Measurements from ENCODE around the gene DDRGK1.
A peak's percentile ranks its signal among the peaks of the same experiment; 100 is the strongest.

DDRGK1 gene

GRCh38 chr20:3235666-3236324 is 31.3 kb upstream of the DDRGK1 start:
- DNase-seq (ENCODE audit: low read depth in 2 of 2): no peak

DNA sequence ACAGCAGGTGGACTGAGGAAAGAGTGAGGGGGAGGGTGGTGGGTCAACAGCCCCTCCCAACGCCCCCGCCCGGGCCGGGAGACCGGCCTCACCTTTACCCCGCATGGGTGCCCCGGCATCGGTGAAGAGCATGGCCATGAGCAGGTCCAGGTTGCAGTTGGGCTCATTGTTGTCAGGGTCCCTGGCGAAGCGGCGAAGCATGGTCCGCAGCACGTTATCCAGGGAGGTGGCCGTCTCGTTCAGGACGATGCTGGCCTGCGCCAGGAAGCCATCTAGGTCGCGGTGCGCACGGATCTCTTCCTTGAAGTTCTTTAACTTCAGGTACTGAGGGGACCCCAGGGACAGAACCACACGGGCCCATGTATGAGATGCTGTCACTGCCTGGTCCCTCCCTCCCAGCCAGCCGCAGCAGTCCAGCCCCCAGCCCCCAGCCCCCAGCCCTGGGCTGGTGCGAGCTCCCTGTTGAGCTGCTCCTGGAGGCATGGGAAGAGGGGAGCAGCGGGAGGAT is 29.6 kb upstream of the DDRGK1 start:
- DNase-seq (ENCODE audit: low read depth in 2 of 2): no peak

DNA sequence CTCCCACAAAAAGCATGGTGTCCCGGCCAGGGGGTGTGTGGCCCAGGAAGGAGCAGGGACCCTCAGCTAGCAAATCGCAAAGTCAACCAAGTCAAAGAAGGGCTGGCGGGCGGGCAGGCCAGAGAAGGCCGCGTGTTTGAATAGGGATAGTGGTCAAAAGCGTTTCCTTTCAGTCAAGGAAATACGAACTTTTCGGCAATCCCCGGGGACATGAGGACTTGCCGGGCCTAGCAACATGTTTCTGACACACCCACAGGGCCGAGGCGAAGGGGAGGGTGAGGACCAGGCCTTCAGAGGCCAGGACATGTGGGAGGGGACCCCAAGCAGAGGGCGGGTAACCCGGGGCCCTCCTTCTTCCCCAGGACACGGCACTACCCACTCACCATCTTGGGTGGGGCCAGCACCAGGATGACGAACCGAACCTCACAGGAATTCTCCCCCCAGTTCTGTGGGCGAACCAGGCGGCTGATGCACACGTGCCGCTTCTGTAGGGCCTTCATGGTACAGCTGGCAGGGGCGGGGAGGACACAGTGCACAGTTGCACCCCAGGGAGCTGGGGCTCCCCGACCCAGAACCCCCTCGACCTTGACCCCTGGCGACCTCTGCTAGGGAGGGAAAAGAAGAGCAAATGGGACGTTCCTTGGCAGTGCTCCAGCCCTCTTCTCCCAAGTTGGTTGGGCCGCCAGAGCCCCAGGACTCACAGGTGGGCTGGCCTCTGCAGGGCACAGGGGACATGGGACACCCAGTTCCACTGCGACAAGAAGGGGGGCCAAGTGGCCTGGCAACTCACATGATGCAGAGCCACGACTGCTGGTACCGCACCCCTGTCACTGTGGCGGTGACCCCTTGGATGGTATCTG is 28.9 kb upstream of the DDRGK1 start:
- DNase-seq (ENCODE audit: low read depth in 2 of 2): no peak

DNA sequence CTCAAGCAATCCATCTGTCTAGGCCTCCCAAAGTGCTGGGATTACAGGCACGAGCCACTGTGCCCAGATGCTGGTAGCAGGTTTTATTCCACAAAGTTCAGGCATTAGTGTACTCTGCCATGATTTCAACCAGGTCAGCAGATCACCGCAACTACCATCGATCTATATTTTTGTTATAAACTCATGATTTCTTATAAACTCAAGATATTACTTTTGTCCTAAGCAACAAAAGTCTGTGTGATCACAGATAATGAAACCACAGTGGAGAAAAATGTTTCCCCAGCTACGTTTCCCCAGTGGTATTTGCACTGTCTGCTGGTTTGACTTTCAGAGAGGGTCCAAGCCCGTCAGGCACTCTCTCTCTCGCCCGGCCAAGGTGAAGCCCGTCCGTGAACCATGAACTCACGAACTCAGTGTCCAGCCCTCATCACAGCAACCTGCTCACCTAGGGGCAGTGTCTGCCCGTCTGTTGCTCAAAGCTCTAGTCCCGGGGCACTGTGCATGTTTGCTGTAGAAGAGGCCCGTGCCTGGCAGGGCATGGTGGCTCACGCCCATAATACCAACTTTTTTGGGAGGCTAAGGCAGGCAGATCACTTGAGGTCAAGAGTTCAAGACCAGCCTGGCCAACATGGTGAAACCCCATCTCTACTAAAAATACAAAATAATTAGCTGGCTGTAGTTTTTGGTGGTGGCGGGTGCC is 27.6 kb upstream of the DDRGK1 start:
- DNase-seq (ENCODE audit: low read depth in 2 of 2): no peak

- DNase-seq (ENCODE audit: low read depth in 2 of 2): no peak
Observed at GRCh38 chr20:3231116-3231515, 26.6 kb upstream of the DDRGK1 start.

GRCh38 chr20:3229798-3230197 is 25.3 kb upstream of the DDRGK1 start:
- DNase-seq (ENCODE audit: low read depth in 2 of 2): no peak

DNA sequence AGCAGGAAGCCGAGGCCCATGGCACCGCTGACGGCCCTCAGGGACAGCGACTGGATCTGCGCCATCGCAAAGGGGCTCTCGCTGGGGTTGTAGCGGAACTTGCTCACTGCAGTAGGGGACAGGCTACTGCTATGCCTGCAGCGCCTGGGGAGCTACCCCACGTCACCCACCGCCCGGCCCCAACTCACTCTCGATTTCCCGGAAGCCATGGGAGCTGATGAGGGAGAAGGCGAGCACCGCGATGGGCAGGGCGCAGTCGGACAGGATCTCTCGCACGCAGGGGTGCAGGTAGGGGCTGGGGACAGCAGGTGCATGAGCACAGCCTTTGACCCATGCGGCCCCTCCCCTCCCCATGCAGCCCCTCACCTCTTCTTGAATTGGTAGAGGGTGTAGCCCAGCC is 24.7 kb upstream of the DDRGK1 start:
- DNase-seq (ENCODE audit: low read depth in 2 of 2): no peak

GRCh38 chr20:3228750-3229032 is 24.2 kb upstream of the DDRGK1 start:
- DNase-seq (ENCODE audit: low read depth in 2 of 2): no peak

DNA sequence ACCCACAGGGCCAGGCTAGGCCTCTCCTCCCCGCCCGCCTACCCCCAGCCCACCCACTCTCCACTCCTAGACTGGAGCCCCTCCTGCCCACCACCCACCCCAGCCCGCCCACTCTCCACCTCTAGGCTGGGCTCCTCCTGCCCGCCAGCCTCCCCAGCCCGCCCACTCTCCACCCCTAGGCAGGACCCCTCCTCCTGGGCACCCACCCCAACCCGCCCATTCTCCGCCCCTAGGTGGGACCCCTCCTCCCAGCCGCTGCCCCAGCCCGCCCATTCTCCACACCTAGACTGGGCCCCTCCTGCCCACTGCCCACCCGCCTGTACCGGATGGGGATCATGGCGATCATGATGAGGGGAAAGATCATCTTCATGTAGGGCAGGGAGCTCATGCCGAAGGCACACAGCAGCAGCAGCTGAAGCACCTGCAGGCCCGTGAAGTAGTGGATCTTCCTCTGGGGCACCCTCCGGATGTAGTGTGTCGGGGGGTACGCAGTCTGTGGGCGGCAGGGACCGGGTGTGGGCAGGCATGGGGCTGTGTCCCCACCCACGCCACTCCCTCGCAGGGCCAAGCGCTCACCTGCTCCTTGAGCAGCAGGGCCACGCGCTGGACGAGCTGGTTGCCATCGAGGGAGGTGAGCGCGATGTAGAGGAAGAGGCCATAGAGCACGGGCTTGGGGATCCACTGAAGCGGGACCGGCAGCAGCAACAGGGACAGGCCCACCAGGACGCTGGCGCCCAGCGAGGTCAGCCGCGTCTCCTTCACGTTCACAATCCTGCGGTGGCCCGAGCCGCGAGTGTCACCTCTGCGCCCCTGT is 23.7 kb upstream of the DDRGK1 start:
- no peak for DNase-seq (ENCODE audit: low read depth in 2 of 2)

DNA sequence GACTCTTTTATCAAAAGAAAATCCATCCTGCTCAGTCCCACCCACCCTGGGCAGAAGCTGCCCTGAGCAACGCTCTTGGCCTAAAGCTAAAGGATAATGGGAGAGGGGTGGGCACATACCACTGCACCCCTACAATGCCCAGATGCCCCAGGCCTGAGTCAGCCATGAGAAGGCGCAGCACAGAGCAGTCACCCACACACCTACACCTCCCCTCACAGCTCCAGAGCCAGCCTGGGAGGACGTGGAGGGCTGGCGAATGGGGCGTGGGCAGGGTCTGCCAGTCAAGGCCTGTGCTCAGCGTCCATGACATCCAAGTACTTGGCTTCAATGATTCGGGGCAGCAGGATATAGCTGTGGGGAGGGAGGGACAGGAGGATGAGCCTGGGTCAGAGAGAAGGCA is 23.0 kb upstream of the DDRGK1 start:
- DNase-seq (ENCODE audit: low read depth in 2 of 2): no peak

DNA sequence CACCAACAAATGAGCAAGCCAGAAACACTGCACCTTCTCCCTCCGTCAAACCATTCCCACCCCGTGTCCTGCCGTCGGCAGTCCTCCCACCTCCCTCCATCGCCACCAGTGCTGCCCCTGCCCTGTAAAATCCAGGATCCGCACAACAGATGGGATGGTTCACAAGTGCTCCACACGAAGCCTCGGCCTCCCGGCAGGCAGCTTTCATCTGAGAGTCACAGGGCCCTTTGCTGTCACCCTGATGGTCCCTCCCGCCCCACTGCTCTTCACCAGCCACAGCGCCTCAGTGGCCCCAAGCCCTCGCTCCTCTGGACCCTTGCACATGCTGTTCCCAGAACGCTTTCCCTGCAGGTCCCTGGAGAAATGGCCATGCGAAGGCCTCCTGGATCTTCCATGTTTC is 22.4 kb upstream of the DDRGK1 start:
- DNase-seq (ENCODE audit: low read depth in 2 of 2): no peak

DNA sequence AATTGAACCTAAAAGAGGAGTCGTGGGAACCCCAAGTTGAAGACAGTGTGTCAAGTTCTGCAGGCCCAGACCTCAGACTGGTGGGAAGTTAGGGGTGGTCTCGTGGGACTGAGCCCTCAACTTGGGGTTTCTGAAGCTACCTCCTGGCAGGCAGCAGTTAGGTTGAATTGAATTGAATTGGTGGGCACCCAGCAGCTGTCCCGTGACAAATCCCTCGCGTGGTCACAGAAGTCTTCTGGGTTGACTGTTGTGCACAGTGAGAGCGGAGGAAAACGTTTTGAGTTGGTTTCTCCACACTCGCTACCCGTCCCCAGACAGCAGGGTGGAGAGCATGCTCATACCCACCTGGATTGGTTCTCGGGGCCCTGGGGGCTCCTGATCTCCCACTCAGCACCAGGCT is 21.6 kb upstream of the DDRGK1 start:
- no peak for DNase-seq (ENCODE audit: low read depth in 2 of 2)

DNA sequence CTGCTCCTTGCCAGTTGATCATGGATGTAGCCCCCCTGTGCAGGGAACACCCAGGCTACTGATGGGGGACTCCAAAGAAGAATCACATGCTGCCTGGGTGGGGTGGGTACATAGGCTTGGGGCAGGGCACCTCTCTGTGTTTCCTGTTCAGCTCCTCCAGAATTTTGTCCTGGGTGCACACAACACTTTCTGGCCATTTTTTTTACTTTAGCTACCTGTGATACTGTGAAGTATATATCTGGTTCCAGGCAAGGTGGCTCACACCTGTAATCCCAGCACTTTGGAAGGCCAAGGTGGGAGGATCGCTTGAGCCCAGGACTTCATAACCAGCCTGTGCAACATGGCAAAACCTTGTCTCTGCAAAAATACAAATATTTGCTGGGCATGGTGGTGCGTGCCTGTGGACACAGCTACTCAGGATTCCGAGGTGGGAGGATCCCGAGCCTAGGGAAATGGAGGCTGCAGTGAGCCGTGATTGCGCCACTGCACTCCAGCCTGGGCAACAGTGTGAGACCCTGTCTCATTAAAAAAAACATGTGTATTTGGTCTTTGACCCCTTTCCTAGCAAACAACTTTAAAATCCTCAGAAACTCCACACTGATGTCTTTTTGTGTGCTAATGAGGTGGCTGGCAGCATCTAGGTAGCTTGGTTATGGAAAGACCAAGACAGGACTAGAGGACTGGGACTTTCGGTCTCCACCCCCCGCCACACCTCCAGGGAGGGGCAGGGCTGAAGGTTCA is 20.4 kb upstream of the DDRGK1 start:
- DNase-seq (ENCODE audit: low read depth in 2 of 2): no peak

GRCh38 chr20:3223994-3224680 is 19.7 kb upstream of the DDRGK1 start:
- DNase-seq (ENCODE audit: low read depth in 2 of 2): no peak

DNA sequence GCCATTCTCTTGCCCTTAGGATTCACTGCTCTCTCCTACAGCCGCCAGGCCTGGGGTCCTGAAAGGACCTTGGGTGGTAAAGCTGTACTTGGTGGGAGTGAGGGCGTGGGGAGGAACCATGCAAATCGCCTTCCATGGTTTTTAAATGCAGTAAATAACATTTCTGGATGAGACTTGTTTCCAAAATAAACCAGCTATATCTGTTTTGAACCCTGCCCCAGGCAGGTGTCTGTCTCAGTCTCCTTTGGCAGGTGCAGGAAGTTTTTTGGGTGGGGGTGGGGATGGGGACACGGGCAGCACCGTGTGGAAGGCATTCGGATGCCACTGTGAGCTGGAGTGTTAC is 19.1 kb upstream of the DDRGK1 start:
- no peak for DNase-seq (ENCODE audit: low read depth in 2 of 2)

DNA sequence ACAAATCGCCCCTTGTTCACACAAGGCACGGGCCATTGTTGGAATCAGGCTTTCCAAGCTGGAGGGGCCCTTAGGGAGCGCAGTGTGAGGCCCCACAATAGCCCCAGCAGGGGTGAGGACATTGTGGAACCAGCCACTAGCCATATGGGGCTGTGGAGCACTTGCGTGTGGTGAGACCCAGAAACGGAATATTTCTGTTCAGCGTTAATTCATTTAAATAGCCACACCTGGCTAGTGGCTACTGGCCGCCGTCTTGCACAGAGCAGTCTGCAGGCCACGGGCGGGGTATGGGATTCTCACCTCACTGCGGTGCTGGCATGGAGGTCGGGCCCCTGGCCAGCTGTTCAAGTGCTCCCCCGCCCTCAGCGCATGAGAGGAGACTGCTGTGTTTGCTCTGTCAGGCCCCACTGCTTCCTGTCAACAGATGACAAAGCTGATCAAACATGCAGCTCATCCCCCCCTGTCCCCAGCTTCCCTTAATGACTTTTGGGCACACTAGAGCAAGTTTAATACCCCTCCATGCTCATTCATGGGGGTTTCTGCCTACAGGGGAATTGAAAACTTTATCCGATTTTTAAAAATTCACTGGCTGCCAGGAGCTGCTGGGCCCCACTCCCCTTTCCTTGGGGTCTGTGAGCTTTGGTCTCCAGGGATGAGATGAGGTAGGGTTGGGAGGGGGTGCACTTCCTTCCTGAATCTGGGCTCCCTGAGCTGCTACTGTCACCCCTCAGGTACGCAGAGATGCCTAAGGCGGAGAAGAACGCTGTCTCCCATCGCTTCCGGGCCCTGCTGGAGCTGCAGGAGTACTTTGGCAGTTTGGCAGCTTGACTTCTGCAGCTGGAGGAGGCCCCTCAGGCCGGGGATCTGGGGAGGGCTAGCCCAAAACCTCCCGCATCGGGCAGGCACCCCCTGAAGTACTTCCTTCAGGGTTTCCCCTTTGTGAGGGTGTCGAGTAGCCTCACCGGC is 18.4 kb upstream of the DDRGK1 start:
- no peak for DNase-seq (ENCODE audit: low read depth in 2 of 2)

- no peak for DNase-seq (ENCODE audit: low read depth in 2 of 2)
Observed at GRCh38 chr20:3221398-3222226, 17.1 kb upstream of the DDRGK1 start.

- peak; percentile 73 to 76 for DNase-seq (ENCODE audit: low read depth in 2 of 2)
Observed at GRCh38 chr20:3218307-3218988, 14.0 kb upstream of the DDRGK1 start.
